K562 (cell line): ENCODE data around the gene GATA2. TPM values are rescaled to one million over a fixed set of nuclear protein-coding genes. Genes with fewer than 3 reads are reported as not detected.

Experiments used
- ASH1L ChIP-seq: fragments of 450-650 bp; IDR thresholded peaks from 2 replicates; pipeline ENCODE4 v1.6.1; 2018; ENCODE audit warnings: borderline replicate concordance, mild to moderate bottlenecking, low read depth; ENCODE audit not compliant: partially characterized antibody
- ATF1 ChIP-seq, 2 experiments: fragments of 450-650 bp in 1 of 2; IDR thresholded peaks; 2 replicates each; pipeline ENCODE4 v1.6.1; 2016; ENCODE audit warnings: missing compliant biosample characterization in 1 of 2, missing genetic modification characterization in 1 of 2
- BACH1 ChIP-seq: fragments of 200-800 bp; sonication (Bioruptor generic); IDR thresholded peaks from 2 replicates; pipeline ENCODE4 v1.6.1; 2016; ENCODE audit warnings: missing genetic modification characterization, missing compliant biosample characterization
- BRCA1 ChIP-seq, 2 experiments: fragments of 450-650 bp in 1 of 2; sonication (generic) in 1 of 2; formaldehyde crosslinking in 1 of 2; IDR thresholded peaks; 2 replicates each; pipeline versions ENCODE4 v1.5.0 to v1.6.1; 2017 to 2020; ENCODE audit warnings: mild to moderate bottlenecking in 1 of 2, missing genetic modification reagents in 1 of 2
- BRD4 ChIP-seq: fragments of 200-600 bp; sonication (generic); IDR thresholded peaks from 2 replicates; pipeline ENCODE4 v1.6.1; 2017; ENCODE audit warnings: inconsistent platforms
- BRD9 ChIP-seq: fragments of 450-650 bp; IDR thresholded peaks from 2 replicates; pipeline ENCODE4 v1.6.1; 2018; ENCODE audit warnings: low read depth; ENCODE audit not compliant: partially characterized antibody
- CREB1 ChIP-seq, 2 experiments: sonication (generic) in 1 of 2; formaldehyde crosslinking in 1 of 2; IDR thresholded peaks; 2 replicates each; pipeline versions ENCODE4 v1.6.1 to v1.8.0; 2012 to 2022; ENCODE audit warnings: inconsistent platforms in 1 of 2, mild to moderate bottlenecking in 1 of 2, missing genetic modification reagents in 1 of 2, moderate library complexity in 1 of 2
- DPF2 ChIP-seq: fragments of 450-650 bp; IDR thresholded peaks from 2 replicates; pipeline ENCODE4 v1.6.1; 2016
- ETV1 ChIP-seq: fragments of 450-650 bp; conservative IDR thresholded peaks from 2 replicates; pipeline ENCODE4 v1.6.1; 2016; ENCODE audit warnings: missing genetic modification characterization, control low read depth, low read depth, missing compliant biosample characterization
- GATAD2B ChIP-seq: fragments of 450-650 bp; IDR thresholded peaks from 2 replicates; pipeline ENCODE4 v1.6.1; 2017; ENCODE audit warnings: mild to moderate bottlenecking, borderline replicate concordance
- HDAC3 ChIP-seq: fragments of 450-650 bp; IDR thresholded peaks from 2 replicates; pipeline ENCODE4 v1.6.1; 2018; ENCODE audit warnings: borderline replicate concordance, mild to moderate bottlenecking, moderate library complexity; ENCODE audit not compliant: partially characterized antibody
- HMG20A ChIP-seq: fragments of 450-650 bp; formaldehyde crosslinking; conservative IDR thresholded peaks from 2 replicates; pipeline ENCODE4 v1.4.0; 2020; ENCODE audit warnings: mild to moderate bottlenecking, mixed read lengths
- HNRNPLL ChIP-seq: fragments of 200-400 bp; formaldehyde crosslinking; IDR thresholded peaks from 2 replicates; pipeline ENCODE4 v1.6.1; 2017; ENCODE audit warnings: low read length, low read depth, mild to moderate bottlenecking; ENCODE audit not compliant: poor library complexity, severe bottlenecking
- LEF1 ChIP-seq: fragments of 450-650 bp; IDR thresholded peaks from 2 replicates; pipeline ENCODE4 v1.6.1; 2016; ENCODE audit warnings: mild to moderate bottlenecking
- NR2C2 ChIP-seq, 2 experiments: fragments of 200-800 bp in 1 of 2; sonication (Bioruptor generic) in 1 of 2; sonication (generic) in 1 of 2; formaldehyde crosslinking in 1 of 2; IDR thresholded peaks; 2 replicates each; pipeline versions ENCODE4 v1.6.1 to v1.8.0; 2016 to 2022; ENCODE audit warnings: mild to moderate bottlenecking in 1 of 2, missing compliant biosample characterization in 1 of 2, missing genetic modification characterization in 1 of 2, missing genetic modification reagents in 1 of 2
- PHB ChIP-seq: fragments of 250-450 bp; sonication (Bioruptor Pico); IDR thresholded peaks from 2 replicates; pipeline ENCODE4 v1.5.0; 2021
- PHB2 ChIP-seq: fragments of 450-650 bp; IDR thresholded peaks from 2 replicates; pipeline ENCODE4 v1.6.1; 2017; ENCODE audit warnings: low read depth
- SOX6 ChIP-seq: fragments of 450-650 bp; IDR thresholded peaks from 2 replicates; pipeline ENCODE4 v1.6.1; 2014; ENCODE audit warnings: mild to moderate bottlenecking
- SPI1 ChIP-seq: IDR thresholded peaks from 2 replicates; pipeline ENCODE4 v1.6.1; 2011; ENCODE audit warnings: low read depth, low read length, control low read depth, borderline replicate concordance
- ZBTB17 ChIP-seq: fragments of 450-650 bp; formaldehyde crosslinking; IDR thresholded peaks from 2 replicates; pipeline ENCODE4 v1.4.0; 2020; ENCODE audit warnings: mild to moderate bottlenecking
- ZNF384 ChIP-seq: IDR thresholded peaks from 2 replicates; pipeline ENCODE4 v1.6.1; 2012; ENCODE audit warnings: low read depth, low read length, improper control_type of control experiment
- ZNF644 ChIP-seq: fragments of 200-800 bp; sonication (Bioruptor generic); IDR thresholded peaks from 2 replicates; pipeline ENCODE4 v1.6.1; 2016; ENCODE audit warnings: low read depth, missing genetic modification characterization, missing compliant biosample characterization
- polyA plus RNA-seq, 8 experiments: library from polyadenylated mRNA; depleted of rRNA in 4 of 8; stranded (reverse) in 5 of 8; unstranded in 3 of 8; fragments of >200 nt; fragmentation: Nextera tagmentation in 2 of 8; fragmentation: Illumina TruSeq in 1 of 8; extraction: Ambion mirVana in 2 of 8; extraction: Trizol in 1 of 8; gene quantifications; 2 replicates each; pipeline versions ENCODE4 v1.2.1 to v1.2.3, GENCODE V29; 2011 to 2014; ENCODE audit warnings: inconsistent platforms in 1 of 8, missing spikeins in 1 of 8
- total RNA-seq, 7 experiments: library from RNA; depleted of rRNA in 6 of 7; stranded (reverse); fragments of >200 nt in 6 of 7; fragmentation: Illumina TruSeq in 2 of 7; extraction: Trizol in 2 of 7; gene quantifications; 2 replicates each; pipeline versions ENCODE4 v1.2.1 to v1.2.3, GENCODE V29; 2011 to 2021; ENCODE audit warnings: low replicate concordance in 1 of 7
- TF ChIP-seq, protein P1 (sequence below), 2 experiments: IDR thresholded peaks in 1 of 2; conservative IDR thresholded peaks in 1 of 2; 2 replicates each; pipeline ENCODE4 v1.6.1; 2016; ENCODE audit warnings: low read depth in 2 of 2, mild to moderate bottlenecking in 1 of 2, missing compliant biosample characterization in 1 of 2, missing genetic modification characterization in 1 of 2, moderate library complexity in 1 of 2
- TF ChIP-seq, protein P2 (sequence below): sonication (generic); formaldehyde crosslinking; IDR thresholded peaks from 2 replicates; pipeline ENCODE4 v1.9.0; 2022; ENCODE audit warnings: mild to moderate bottlenecking, missing genetic modification reagents

The GATA2 gene
- total and polyA plus RNA-seq, 9 of the 15 experiments (the other 6 are each of a cell fraction or from before 2014, with no cell fraction given), result 8.5 to 218 (median 50.8) TPM

DNA sequence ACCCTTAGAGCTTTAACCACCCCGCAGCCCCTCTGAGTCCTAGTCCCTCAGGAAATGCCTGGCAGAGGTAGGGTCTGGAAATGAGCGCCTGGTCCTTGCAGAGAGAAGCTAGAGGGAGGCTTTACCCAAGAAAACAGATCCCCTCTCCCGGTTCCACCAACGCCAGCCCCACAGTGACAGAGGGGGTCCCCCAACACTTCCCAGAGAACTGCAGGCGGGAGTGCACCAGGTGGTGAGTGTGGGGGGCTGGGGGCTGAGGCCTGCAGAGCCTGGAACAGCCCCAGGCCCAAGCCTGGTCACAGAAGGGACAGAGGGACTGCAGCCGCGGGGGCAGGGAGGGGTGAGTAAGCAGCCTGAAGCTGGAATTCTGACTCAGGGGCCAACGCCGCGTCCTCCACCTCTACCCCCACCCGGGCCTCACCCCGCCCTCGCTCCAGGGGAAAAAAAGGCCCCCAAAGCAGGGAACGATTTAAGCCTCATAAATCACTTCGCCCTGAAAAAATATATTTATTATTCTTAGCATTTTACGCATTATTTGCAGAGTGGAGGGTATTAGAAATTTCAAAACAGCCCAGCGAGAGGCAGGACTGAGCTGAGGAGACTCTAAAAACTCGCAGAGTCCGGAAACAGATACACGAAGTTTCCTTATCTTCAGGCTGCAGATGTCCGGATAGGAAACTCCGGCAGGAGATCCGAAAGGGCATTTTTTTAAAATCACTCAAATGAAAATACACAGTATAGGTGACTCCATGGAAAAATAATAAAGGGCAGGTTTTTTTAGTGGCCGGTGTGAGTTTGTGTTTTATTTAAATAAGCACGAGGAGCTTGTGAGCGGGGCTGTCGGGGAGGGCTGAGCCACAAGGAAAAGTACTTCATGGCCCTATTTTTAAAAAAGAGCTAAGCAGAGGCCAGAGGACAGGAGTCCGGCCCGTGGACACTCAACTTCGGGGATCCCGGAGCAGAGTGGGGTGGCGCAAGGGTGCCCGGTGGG is 10.0 kb downstream of the GATA2 start (continued):
- TF ChIP-seq, protein P1, sequence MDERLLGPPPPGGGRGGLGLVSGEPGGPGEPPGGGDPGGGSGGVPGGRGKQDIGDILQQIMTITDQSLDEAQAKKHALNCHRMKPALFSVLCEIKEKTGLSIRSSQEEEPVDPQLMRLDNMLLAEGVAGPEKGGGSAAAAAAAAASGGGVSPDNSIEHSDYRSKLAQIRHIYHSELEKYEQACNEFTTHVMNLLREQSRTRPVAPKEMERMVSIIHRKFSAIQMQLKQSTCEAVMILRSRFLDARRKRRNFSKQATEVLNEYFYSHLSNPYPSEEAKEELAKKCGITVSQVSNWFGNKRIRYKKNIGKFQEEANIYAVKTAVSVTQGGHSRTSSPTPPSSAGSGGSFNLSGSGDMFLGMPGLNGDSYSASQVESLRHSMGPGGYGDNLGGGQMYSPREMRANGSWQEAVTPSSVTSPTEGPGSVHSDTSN (CRISPR knock-in tag; IDR thresholded peaks at IDR 0.05; ENCODE audit: low read depth), result no peak
- TF ChIP-seq, protein P1 (tag; conservative IDR thresholded peaks at IDR 0.05; ENCODE audit: low read depth), result peak; percentile 50; the same call in 1 of the 2 replicates
- TF ChIP-seq SOX6, result peak; percentile 33; the same call in 1 of the 2 replicates
- peak; percentile 91 for TF ChIP-seq ZNF384
- TF ChIP-seq GATAD2B, result 0 out of 2 replicates have a peak, but pooled peaks have one; percentile 9
- no peak for TF ChIP-seq ZBTB17
- TF ChIP-seq CREB1 (IDR thresholded peaks at IDR 0.05), result peak; percentile 12; the same call in 1 of the 2 replicates
- no peak for TF ChIP-seq CREB1 (CRISPR knock-in tag; IDR thresholded peaks at IDR 0.05)
- no peak for TF ChIP-seq SPI1
- TF ChIP-seq, protein P2, sequence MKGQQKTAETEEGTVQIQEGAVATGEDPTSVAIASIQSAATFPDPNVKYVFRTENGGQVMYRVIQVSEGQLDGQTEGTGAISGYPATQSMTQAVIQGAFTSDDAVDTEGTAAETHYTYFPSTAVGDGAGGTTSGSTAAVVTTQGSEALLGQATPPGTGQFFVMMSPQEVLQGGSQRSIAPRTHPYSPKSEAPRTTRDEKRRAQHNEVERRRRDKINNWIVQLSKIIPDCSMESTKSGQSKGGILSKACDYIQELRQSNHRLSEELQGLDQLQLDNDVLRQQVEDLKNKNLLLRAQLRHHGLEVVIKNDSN (CRISPR knock-in tag), result no peak
- peak; percentile 36; the same call in 1 of the 2 replicates for TF ChIP-seq BRD4
- TF ChIP-seq BRCA1 (IDR thresholded peaks at IDR 0.05), result no peak
- no peak for TF ChIP-seq BRCA1 (CRISPR knock-in tag; IDR thresholded peaks at IDR 0.05)
- no peak for TF ChIP-seq NR2C2 (CRISPR knock-in tag; IDR thresholded peaks at IDR 0.05)
- peak; percentile 45 for TF ChIP-seq NR2C2 (tag; IDR thresholded peaks at IDR 0.05)
- peak; percentile 98 for TF ChIP-seq ETV1
- no peak for TF ChIP-seq HNRNPLL
- no peak for TF ChIP-seq ASH1L
- peak; percentile 90 for TF ChIP-seq DPF2
- no peak for TF ChIP-seq HMG20A (CRISPR knock-in tag)
- 0 out of 2 replicates have a peak, but pooled peaks have one; percentile 26 for TF ChIP-seq BACH1 (tag)
- peak; percentile 69 for TF ChIP-seq BRD9
- TF ChIP-seq PHB (CRISPR knock-in tag), result no peak
- TF ChIP-seq PHB2, result no peak
- peak; percentile 66 for TF ChIP-seq HDAC3
- TF ChIP-seq ZNF644 (tag), result no peak
- TF ChIP-seq LEF1, result peak; percentile 74
- no peak for TF ChIP-seq ATF1 (CRISPR knock-in tag; IDR thresholded peaks at IDR 0.05)
- 0 out of 2 replicates have a peak, but pooled peaks have one; percentile 17 for TF ChIP-seq ATF1 (tag; IDR thresholded peaks at IDR 0.05)
